ENCODE results near the gene ATF6B.

DNA sequence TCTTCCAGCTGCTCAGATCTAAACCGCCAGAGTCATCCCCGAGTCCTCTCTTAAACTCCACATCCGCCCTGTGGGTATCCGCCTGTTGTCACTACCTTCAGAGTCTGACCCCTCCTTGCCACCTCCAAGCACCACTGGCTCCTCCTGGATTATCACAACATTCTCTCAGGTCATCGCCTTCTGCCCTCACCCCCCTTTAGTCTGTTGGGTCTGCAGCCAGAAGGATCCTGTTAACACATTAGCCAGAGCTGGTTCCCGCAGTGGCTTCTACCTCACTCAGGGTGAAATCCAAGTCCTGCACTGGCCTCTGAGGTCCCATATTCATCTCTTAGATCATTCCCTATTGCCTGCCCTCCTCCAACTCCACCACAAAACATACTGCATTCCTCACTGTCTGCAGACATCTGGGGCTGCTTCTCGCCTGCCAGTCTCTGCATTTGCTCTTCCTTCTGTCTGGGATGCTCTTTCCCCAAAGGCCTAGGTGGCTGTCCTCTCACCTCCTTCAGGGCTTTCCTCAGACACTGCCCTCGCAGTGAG lies 53.0 kb downstream of the ATF6B start:
- TF ChIP-seq, protein P1, sequence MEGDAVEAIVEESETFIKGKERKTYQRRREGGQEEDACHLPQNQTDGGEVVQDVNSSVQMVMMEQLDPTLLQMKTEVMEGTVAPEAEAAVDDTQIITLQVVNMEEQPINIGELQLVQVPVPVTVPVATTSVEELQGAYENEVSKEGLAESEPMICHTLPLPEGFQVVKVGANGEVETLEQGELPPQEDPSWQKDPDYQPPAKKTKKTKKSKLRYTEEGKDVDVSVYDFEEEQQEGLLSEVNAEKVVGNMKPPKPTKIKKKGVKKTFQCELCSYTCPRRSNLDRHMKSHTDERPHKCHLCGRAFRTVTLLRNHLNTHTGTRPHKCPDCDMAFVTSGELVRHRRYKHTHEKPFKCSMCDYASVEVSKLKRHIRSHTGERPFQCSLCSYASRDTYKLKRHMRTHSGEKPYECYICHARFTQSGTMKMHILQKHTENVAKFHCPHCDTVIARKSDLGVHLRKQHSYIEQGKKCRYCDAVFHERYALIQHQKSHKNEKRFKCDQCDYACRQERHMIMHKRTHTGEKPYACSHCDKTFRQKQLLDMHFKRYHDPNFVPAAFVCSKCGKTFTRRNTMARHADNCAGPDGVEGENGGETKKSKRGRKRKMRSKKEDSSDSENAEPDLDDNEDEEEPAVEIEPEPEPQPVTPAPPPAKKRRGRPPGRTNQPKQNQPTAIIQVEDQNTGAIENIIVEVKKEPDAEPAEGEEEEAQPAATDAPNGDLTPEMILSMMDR (IDR thresholded peaks at IDR 0.05), result no peak
- no peak for TF ChIP-seq POLR2A (IDR thresholded peaks at IDR 0.05)
